H9 (cell line): Measurements from ENCODE around the gene SLIRP. TPM values are rescaled to one million over a fixed set of nuclear protein-coding genes. Genes with fewer than 3 reads are reported as not detected.

ENCODE experiments used
- DNase-seq: peaks from one replicate; pipeline ENCODE4 v3.0.0-alpha.2; 2017
- H2AFZ ChIP-seq: one replicate; pipeline ENCODE4 v1.6.1; 2013; ENCODE audit warnings: mild to moderate bottlenecking, low read length, control low read depth, moderate library complexity
- H2AK5ac ChIP-seq: 2 replicates; pipeline ENCODE4 v1.6.1; 2013; ENCODE audit warnings: low read length, control low read depth, mixed read lengths; ENCODE audit not compliant: insufficient read length
- H2BK120ac ChIP-seq: one replicate; pipeline ENCODE4 v1.6.1; 2013; ENCODE audit warnings: low read depth, mild to moderate bottlenecking, low read length, control low read depth, inconsistent platforms; ENCODE audit not compliant: poor library complexity, severe bottlenecking
- H2BK12ac ChIP-seq: 2 replicates; pipeline ENCODE4 v1.6.1; 2013; ENCODE audit warnings: low read length, control low read depth, mixed read lengths, low read depth; ENCODE audit not compliant: insufficient read length
- H2BK15ac ChIP-seq: 2 replicates; pipeline ENCODE4 v1.6.1; 2013; ENCODE audit warnings: low read depth, low read length, control low read depth
- H2BK20ac ChIP-seq: one replicate; pipeline ENCODE4 v1.6.1; 2013; ENCODE audit warnings: low read depth, mild to moderate bottlenecking, low read length, control low read depth, inconsistent platforms; ENCODE audit not compliant: poor library complexity, severe bottlenecking
- H2BK5ac ChIP-seq: 2 replicates; pipeline ENCODE4 v1.6.1; 2013; ENCODE audit warnings: low read length, control low read depth, mixed read lengths; ENCODE audit not compliant: insufficient read length
- H3K14ac ChIP-seq: 2 replicates; pipeline ENCODE4 v1.6.1; 2013; ENCODE audit warnings: low read length, control low read depth; ENCODE audit not compliant: insufficient read depth
- H3K18ac ChIP-seq: 2 replicates; pipeline ENCODE4 v1.6.1; 2013; ENCODE audit warnings: low read depth, mild to moderate bottlenecking, mixed read lengths, low read length, control low read depth; ENCODE audit not compliant: insufficient read length
- H3K23ac ChIP-seq: 2 replicates; pipeline ENCODE4 v1.6.1; 2013; ENCODE audit warnings: low read length, control low read depth, mixed read lengths, low read depth; ENCODE audit not compliant: insufficient read length
- H3K23me2 ChIP-seq: 2 replicates; pipeline ENCODE4 v1.6.1; 2013; ENCODE audit warnings: low read depth, mild to moderate bottlenecking, mixed read lengths, low read length, control low read depth; ENCODE audit not compliant: insufficient read length, poor library complexity, severe bottlenecking
- H3K27ac ChIP-seq: 2 replicates; pipeline ENCODE4 v1.5.1; 2013; ENCODE audit warnings: low read length, control low read depth, mixed read lengths, low read depth; ENCODE audit not compliant: insufficient read length
- H3K27me3 ChIP-seq: 2 replicates; pipeline ENCODE4 v1.6.1; 2013; ENCODE audit warnings: low read length, control low read depth, inconsistent platforms; ENCODE audit not compliant: insufficient read depth
- H3K4ac ChIP-seq: 2 replicates; pipeline ENCODE4 v1.6.1; 2013; ENCODE audit warnings: low read depth, mild to moderate bottlenecking, control low read depth, inconsistent platforms, low read length, moderate library complexity
- H3K4me1 ChIP-seq: 2 replicates; pipeline ENCODE4 v1.6.1; 2013; ENCODE audit warnings: low read length, control low read depth, inconsistent platforms; ENCODE audit not compliant: insufficient read depth
- H3K4me2 ChIP-seq: 2 replicates; pipeline ENCODE4 v1.6.1; 2013; ENCODE audit warnings: low read length, control low read depth, mixed read lengths; ENCODE audit not compliant: insufficient read length, insufficient read depth
- H3K56ac ChIP-seq: 2 replicates; pipeline ENCODE4 v1.6.1; 2013; ENCODE audit warnings: low read depth, mild to moderate bottlenecking, mixed read lengths, low read length, control low read depth; ENCODE audit not compliant: insufficient read length
- H3K79me1 ChIP-seq: 2 replicates; pipeline ENCODE4 v1.6.1; 2013; ENCODE audit warnings: low read depth, mild to moderate bottlenecking, moderate library complexity, low read length, control low read depth, inconsistent platforms; ENCODE audit not compliant: insufficient read depth, poor library complexity, severe bottlenecking
- H3K79me2 ChIP-seq: 2 replicates; pipeline ENCODE4 v1.6.1; 2013; ENCODE audit warnings: low read length, control low read depth, inconsistent platforms; ENCODE audit not compliant: insufficient read depth
- H3K9ac ChIP-seq: 2 replicates; pipeline ENCODE4 v1.6.1; 2013; ENCODE audit warnings: low read length, control low read depth, mixed read lengths; ENCODE audit not compliant: insufficient read length; ENCODE audit errors: extremely low read depth
- H3K9me3 ChIP-seq: one replicate; pipeline ENCODE4 v1.6.1; 2013; ENCODE audit warnings: low read depth, low read length, inconsistent platforms; ENCODE audit not compliant: control insufficient read depth
- H3T11ph ChIP-seq: one replicate; pipeline ENCODE4 v1.6.1; 2013; ENCODE audit warnings: mild to moderate bottlenecking, low read length, control low read depth, inconsistent platforms
- H4K20me1 ChIP-seq: one replicate; pipeline ENCODE4 v1.6.1; 2013; ENCODE audit not compliant: control insufficient read depth, insufficient read length, insufficient read depth
- H4K5ac ChIP-seq: 2 replicates; pipeline ENCODE4 v1.6.1; 2013; ENCODE audit warnings: low read depth, mild to moderate bottlenecking, mixed read lengths, low read length, control low read depth; ENCODE audit not compliant: insufficient read length
- H4K8ac ChIP-seq: replicated peaks from 2 replicates; pipeline ENCODE4 v1.6.1; 2013; ENCODE audit warnings: low read length, control low read depth, mixed read lengths, low read depth; ENCODE audit not compliant: insufficient read length
- H4K91ac ChIP-seq: 2 replicates; pipeline ENCODE4 v1.6.1; 2013; ENCODE audit warnings: low read depth, mild to moderate bottlenecking, moderate library complexity, mixed read lengths, low read length, control low read depth; ENCODE audit not compliant: insufficient read length
- H3K27ac Mint-ChIP-seq, 3 experiments: 2 replicates in 2 of 3; 3 replicates in 1 of 3; pipeline ENCODE4 v1.8.0; 2020 to 2021; ENCODE audit warnings: mixed read lengths in 3 of 3, mild to moderate bottlenecking in 1 of 3, moderate library complexity in 1 of 3
- H3K27me3 Mint-ChIP-seq: 2 replicates; pipeline ENCODE4 v1.8.0; 2021; ENCODE audit warnings: low read depth, mild to moderate bottlenecking, moderate library complexity, mixed read lengths
- H3K36me3 Mint-ChIP-seq, 3 experiments: 2 replicates in 2 of 3; 3 replicates in 1 of 3; pipeline ENCODE4 v1.8.0; 2020 to 2021; ENCODE audit warnings: low read depth in 3 of 3, mixed read lengths in 3 of 3; ENCODE audit not compliant: insufficient read depth in 1 of 3
- H3K4me1 Mint-ChIP-seq, 2 experiments: 2 replicates each; pipeline ENCODE4 v1.8.0; 2020; ENCODE audit warnings: mixed read lengths in 2 of 2
- H3K4me3 Mint-ChIP-seq, 2 experiments: 2 replicates in 1 of 2; 3 replicates in 1 of 2; pipeline ENCODE4 v1.8.0; 2020 to 2021; ENCODE audit warnings: mild to moderate bottlenecking in 2 of 2, mixed read lengths in 2 of 2, moderate library complexity in 1 of 2
- H3K9me3 Mint-ChIP-seq, 2 experiments: 2 replicates in 1 of 2; 3 replicates in 1 of 2; pipeline ENCODE4 v1.8.0; 2020; ENCODE audit warnings: mild to moderate bottlenecking in 2 of 2, mixed read lengths in 2 of 2, moderate library complexity in 1 of 2
- CTCF ChIP-seq: fragments of 200-600 bp; sonication (generic); conservative IDR thresholded peaks from 3 replicates; pipeline ENCODE4 v1.8.0; 2021; ENCODE audit warnings: antibody characterized with exemption, mild to moderate bottlenecking
- total RNA-seq: library from RNA; stranded (reverse); gene quantifications from 2 replicates; pipeline ENCODE4 v1.2.1, GENCODE V29; 2021

SLIRP gene
- total RNA-seq, 1 experiment from 2014 or later, result 337 TPM

GRCh38 chr14:77673193-77673592 lies 34.7 kb upstream of the SLIRP start:
- Histone ChIP-seq H3K9ac (no peak overlapping the region), H3K9me3 (no peaks in the 10 kb centered on the region), H2BK120ac (no peak overlapping the region), H3K27me3 (no peaks in the 10 kb centered on the region), H2AFZ (no peak overlapping the region), H3T11ph (no peak overlapping the region), H2BK12ac (no peak overlapping the region), H4K5ac (no peak overlapping the region), H3K56ac (no peak overlapping the region), H3K4me2 (no peak overlapping the region), H2BK5ac (no peak overlapping the region), H2BK15ac (no peak overlapping the region), H3K79me1 (no peaks in the 10 kb centered on the region), H3K18ac (no peak overlapping the region), H4K91ac (no peak overlapping the region), H3K23me2 (no peaks in the 10 kb centered on the region), H2BK20ac (no peak overlapping the region), H3K4me1 (no peaks in the 10 kb centered on the region), H3K23ac (no peak overlapping the region), H3K79me2 (no peaks in the 10 kb centered on the region), H3K4ac (no peak overlapping the region), H4K20me1 (no peaks in the 10 kb centered on the region), H4K8ac (no peak overlapping the region), H3K14ac (no peak overlapping the region), H2AK5ac (no peak overlapping the region), H3K27ac (no peak overlapping the region)
- DNase-seq, result no peak
- H3K9me3 Mint-ChIP-seq, result no peaks in the 10 kb centered on the region
- H3K4me3 Mint-ChIP-seq, result no peak overlapping the region
- no peaks in the 10 kb centered on the region for H3K27me3 Mint-ChIP-seq
- H3K36me3 Mint-ChIP-seq, result peaks cover 13 to 38% (median 29%) of the 10 kb centered on the region in 3 experiments; a peak in 6 of 7 replicates
- no peaks in the 10 kb centered on the region for H3K4me1 Mint-ChIP-seq
- no peak overlapping the region for H3K27ac Mint-ChIP-seq
- no peak for TF ChIP-seq CTCF
